T-helper 2 cell treated with Interferon-gamma antibody and Interleukin-4, amounts not matched to agents 5 μg/mL and 100 μg/mL, for 36 hours (primary cell): ENCODE results near the gene RNF121.

Source experiments
- DNase-seq: peaks from one replicate; pipeline ENCODE4 v3.0.0; 2021; ENCODE audit warnings: low spot score
- H3K27ac Mint-ChIP-seq: one replicate; pipeline ENCODE4 v1.8.0; 2021; ENCODE audit warnings: mild to moderate bottlenecking, mixed read lengths
- H3K27me3 Mint-ChIP-seq: one replicate; pipeline ENCODE4 v1.8.0; 2021; ENCODE audit warnings: low read depth, mixed read lengths
- H3K36me3 Mint-ChIP-seq: one replicate; pipeline ENCODE4 v1.8.0; 2021; ENCODE audit warnings: low read depth, mixed read lengths
- H3K4me1 Mint-ChIP-seq: one replicate; pipeline ENCODE4 v1.8.0; 2021; ENCODE audit warnings: low read depth, mixed read lengths
- H3K4me3 Mint-ChIP-seq: one replicate; pipeline ENCODE4 v1.8.0; 2022; ENCODE audit warnings: mild to moderate bottlenecking, moderate library complexity, mixed read lengths
- H3K9me3 Mint-ChIP-seq: one replicate; pipeline ENCODE4 v1.8.0; 2021; ENCODE audit warnings: mixed read lengths

The RNF121 gene

GRCh38 chr11:71927820-71928736 lies 768 bp upstream of the RNF121 start, which contains the start of gene XNDC1N:
Gene XNDC1N, minus strand, starts transcription at chr11:71928594. Its CDS starts 5,241 bp downstream, at chr11:71923353.
- H3K4me3 Mint-ChIP-seq: peak within 1 kb of the TSS; percentile 95
- H3K36me3 Mint-ChIP-seq: peaks cover 8% of the 10 kb centered on the region
- H3K27ac Mint-ChIP-seq: peak within 1 kb of the TSS; percentile 98
- H3K27me3 Mint-ChIP-seq: no peaks in the 10 kb centered on the region
- DNase-seq: peak; percentile 71
- peaks cover 29% of the 10 kb centered on the region for H3K4me1 Mint-ChIP-seq
- H3K9me3 Mint-ChIP-seq: no peaks in the 10 kb centered on the region

DNA sequence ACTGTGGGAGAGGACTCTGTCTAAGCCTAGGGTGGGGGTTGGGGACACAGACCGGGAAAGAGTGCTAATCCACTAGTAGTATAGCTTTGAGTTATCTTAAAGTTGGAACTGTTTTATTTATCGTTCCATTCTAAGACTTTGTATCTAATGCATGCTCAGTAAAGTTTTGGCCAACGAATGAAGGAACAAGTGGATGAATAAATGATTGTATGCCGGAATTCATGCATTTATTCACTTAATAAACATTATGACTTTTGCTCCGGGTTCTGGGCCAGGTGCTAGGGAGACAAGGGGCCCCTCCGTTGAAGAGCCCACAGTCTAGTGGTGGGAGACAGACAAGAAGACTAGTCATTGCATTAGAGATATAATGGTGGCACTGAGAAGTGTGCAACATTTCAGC lies 645 bp downstream of the RNF121 start:
- Mint-ChIP-seq H3K36me3 (peaks cover 8% of the 10 kb centered on the region), H3K4me3 (peak overlapping the region; percentile 95), H3K9me3 (no peaks in the 10 kb centered on the region), H3K27ac (peak overlapping the region; percentile 98), H3K27me3 (no peaks in the 10 kb centered on the region), H3K4me1 (peaks cover 35% of the 10 kb centered on the region)
- no peak for DNase-seq

- Mint-ChIP-seq H3K9me3 (no peaks in the 10 kb centered on the region), H3K27me3 (no peaks in the 10 kb centered on the region), H3K4me1 (peaks cover 35% of the 10 kb centered on the region), H3K4me3 (peak overlapping the region; percentile 95), H3K27ac (no peak overlapping the region), H3K36me3 (peaks cover 5% of the 10 kb centered on the region)
- DNase-seq: no peak
Observed at GRCh38 chr11:71930556-71931244, 1.9 kb downstream of the RNF121 start.

DNA sequence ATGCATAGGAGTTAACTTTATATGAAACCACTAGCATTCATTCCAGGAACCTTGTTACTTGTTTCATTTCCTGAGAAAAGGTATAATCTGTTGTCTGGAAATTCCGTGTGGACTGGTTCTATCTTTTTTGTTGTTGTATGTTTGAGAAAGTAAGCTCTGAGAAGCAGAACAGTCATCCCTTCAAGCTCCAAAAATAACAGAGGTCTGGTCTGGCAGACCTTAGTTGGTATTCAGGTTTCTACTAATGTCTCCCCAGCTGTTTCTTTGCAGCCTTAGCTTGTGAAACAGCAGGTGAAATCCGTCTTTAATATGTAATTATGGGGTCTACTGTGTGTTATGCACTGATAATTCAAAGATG lies 2.4 kb downstream of the RNF121 start:
- no peak overlapping the region for H3K27ac Mint-ChIP-seq
- no peak overlapping the region for H3K4me3 Mint-ChIP-seq
- DNase-seq: no peak

GRCh38 chr11:71933141-71933933 lies 4.5 kb downstream of the RNF121 start:
- no peak overlapping the region for H3K4me3 Mint-ChIP-seq
- no peaks in the 10 kb centered on the region for H3K9me3 Mint-ChIP-seq
- no peak for DNase-seq
- H3K27me3 Mint-ChIP-seq: no peaks in the 10 kb centered on the region
- H3K27ac Mint-ChIP-seq: no peak overlapping the region
- H3K36me3 Mint-ChIP-seq: peaks cover 4% of the 10 kb centered on the region
- peaks cover 32% of the 10 kb centered on the region for H3K4me1 Mint-ChIP-seq

More for the DNA sequence above, 2.4 kb downstream of the RNF121 start:
- Mint-ChIP-seq H3K4me1 (peaks cover 35% of the 10 kb centered on the region), H3K27me3 (no peaks in the 10 kb centered on the region), H3K36me3 (peaks cover 4% of the 10 kb centered on the region), H3K9me3 (no peaks in the 10 kb centered on the region)

DNA sequence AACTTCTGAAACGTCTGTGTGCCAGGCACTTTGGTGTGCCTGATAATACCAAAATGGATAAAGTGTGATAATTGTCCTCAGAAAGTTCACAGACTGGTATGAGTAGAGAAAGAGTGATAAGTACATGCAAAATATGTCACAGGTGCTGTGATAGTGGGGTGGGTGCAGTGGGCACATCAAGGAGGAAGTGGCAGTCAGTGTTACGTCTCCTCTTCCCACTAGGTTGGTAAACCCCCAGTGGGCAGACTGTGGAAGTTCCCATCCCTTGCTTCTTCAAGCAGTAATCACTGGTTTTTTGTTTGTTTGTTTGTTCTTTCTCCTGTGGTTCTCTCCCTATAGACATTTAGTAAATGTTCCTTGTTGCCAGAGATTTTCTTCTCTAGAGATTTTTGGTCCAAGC lies 5.4 kb downstream of the RNF121 start:
- Mint-ChIP-seq H3K4me3 (no peak overlapping the region), H3K27ac (no peak overlapping the region), H3K9me3 (no peaks in the 10 kb centered on the region), H3K36me3 (peaks cover 2% of the 10 kb centered on the region), H3K27me3 (no peaks in the 10 kb centered on the region), H3K4me1 (peaks cover 30% of the 10 kb centered on the region)
- no peak for DNase-seq

DNA sequence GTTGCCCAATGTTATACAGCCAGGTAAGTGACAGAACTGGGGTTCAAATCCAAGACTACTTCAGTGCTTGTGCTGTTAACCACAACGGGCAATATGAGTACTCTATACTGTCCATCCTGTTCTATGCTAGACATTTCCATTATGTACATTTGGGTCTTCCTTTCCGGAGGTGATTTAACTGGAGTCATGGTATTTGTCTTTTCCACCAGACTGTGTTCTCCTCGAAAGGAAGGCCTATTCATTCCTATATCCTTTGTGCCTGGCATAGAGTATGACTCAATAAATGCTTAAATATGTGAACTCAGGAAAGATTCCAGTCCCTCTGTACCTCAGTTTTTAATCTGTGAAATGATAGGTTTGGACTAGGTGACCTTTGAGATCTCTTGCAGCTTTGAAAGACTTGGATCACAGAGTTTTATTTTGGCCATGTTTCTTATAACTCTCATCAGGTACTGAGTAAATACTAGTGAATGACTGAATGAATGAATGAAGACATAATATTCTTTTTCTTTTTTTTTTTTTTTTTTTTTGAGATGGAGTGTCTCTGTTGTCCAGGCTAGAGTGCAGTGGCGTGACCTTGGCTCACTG lies 6.6 kb downstream of the RNF121 start:
- H3K27me3 Mint-ChIP-seq: no peaks in the 10 kb centered on the region
- peaks cover 17% of the 10 kb centered on the region for H3K4me1 Mint-ChIP-seq
- H3K27ac Mint-ChIP-seq: no peak overlapping the region
- H3K4me3 Mint-ChIP-seq: no peak overlapping the region
- DNase-seq: no peak
- H3K9me3 Mint-ChIP-seq: no peaks in the 10 kb centered on the region
- H3K36me3 Mint-ChIP-seq: peaks cover 4% of the 10 kb centered on the region

GRCh38 chr11:71936825-71937224 lies 8.0 kb downstream of the RNF121 start:
- Mint-ChIP-seq H3K27me3 (no peaks in the 10 kb centered on the region), H3K36me3 (peaks cover 4% of the 10 kb centered on the region), H3K4me1 (peaks cover 6% of the 10 kb centered on the region), H3K4me3 (no peak overlapping the region), H3K27ac (no peak overlapping the region), H3K9me3 (no peaks in the 10 kb centered on the region)
- DNase-seq: no peak

DNA sequence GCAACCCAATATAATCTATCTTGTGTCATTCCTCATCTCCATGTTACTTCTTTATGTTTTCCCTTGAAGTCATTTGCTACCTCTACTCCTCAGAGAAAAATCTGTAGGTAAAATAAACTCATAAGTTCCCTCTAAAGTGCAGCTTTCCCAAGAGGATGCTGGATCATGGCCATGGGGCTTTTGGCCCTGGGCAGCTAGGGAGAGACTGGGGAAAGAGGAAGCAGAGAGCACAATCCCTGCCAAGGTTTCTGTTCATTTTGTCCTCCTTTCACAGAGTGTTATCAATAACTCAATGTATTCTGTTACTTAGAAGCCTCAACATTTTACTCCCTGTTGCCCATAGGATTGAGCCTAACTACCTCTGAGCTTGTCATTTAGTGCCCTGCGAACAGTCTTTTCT lies 9.0 kb downstream of the RNF121 start:
- Mint-ChIP-seq H3K4me3 (no peak overlapping the region), H3K4me1 (peaks cover 6% of the 10 kb centered on the region), H3K27ac (no peak overlapping the region), H3K36me3 (peaks cover 4% of the 10 kb centered on the region), H3K9me3 (no peaks in the 10 kb centered on the region), H3K27me3 (no peaks in the 10 kb centered on the region)
- no peak for DNase-seq

DNA sequence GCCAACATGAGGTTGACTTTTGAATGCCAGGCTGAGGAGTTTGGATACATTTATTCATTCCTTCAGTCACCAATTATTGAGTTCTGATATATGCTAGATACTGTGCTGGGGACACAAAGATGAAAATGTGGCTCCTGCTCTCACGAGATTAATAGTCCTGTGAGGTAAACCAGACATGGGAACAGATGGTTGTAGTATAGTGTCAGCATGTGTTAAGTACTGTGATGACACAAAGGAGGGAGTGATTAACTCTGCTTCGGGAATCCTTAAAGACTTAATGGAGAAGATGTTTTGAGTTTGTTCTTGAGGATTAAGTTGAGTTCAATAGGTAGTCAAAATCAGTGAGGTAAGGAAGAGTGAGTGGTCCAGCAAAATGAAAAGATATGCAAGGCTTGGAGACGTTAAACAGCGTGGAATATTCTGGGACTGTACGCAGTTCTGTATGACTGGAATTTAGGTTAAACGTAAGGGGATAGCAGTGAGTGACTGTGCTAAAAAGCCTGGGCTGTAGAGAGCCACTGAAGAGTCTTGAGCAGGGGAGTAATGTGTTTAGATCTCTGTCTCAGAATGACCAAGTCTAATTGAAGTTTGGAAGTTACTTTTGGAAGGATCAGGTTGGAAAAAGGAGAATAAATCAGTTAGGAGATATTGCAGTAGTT lies 11.8 kb downstream of the RNF121 start:
- no peak for DNase-seq
- Mint-ChIP-seq H3K4me3 (no peak overlapping the region), H3K27me3 (no peaks in the 10 kb centered on the region), H3K4me1 (no peaks in the 10 kb centered on the region), H3K27ac (no peak overlapping the region), H3K9me3 (no peaks in the 10 kb centered on the region), H3K36me3 (peaks cover 4% of the 10 kb centered on the region)

- Mint-ChIP-seq H3K4me1 (peaks cover 7% of the 10 kb centered on the region), H3K36me3 (peaks cover 4% of the 10 kb centered on the region), H3K27ac (no peak overlapping the region), H3K9me3 (no peaks in the 10 kb centered on the region), H3K27me3 (no peaks in the 10 kb centered on the region), H3K4me3 (no peak overlapping the region)
- peak; percentile 16 for DNase-seq
Observed at GRCh38 chr11:71946144-71946571, 17.3 kb downstream of the RNF121 start.

DNA sequence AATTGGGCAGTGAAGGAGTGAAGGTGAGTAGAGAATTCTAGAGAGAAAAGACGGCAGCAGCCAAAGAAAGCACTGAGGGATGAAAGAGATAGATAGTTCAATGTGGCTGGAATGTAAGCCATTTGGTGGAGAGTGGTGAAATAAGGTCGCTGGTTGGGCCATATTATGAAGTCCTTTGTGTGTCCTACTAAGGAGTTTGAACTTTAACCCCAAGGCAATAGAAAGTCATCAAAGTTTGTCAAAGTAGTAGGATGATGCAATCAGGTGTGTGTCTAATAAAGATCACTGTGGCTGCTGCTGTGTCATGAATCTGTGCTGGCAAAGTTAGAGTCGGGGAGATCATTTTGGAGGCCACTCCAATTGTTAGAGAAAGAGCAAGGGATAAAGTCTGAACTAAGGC lies 18.7 kb downstream of the RNF121 start:
- Mint-ChIP-seq H3K36me3 (peaks cover 4% of the 10 kb centered on the region), H3K27me3 (no peaks in the 10 kb centered on the region), H3K27ac (no peak overlapping the region), H3K9me3 (no peaks in the 10 kb centered on the region), H3K4me1 (peaks cover 7% of the 10 kb centered on the region), H3K4me3 (no peak overlapping the region)
- no peak for DNase-seq
